GM12878 (cell line): ENCODE data around the gene CCDC169. TPM values are rescaled to one million over a fixed set of nuclear protein-coding genes. Genes with fewer than 3 reads are reported as not detected.
"Not testable (repeated sequence)": the region's sequence is repeated elsewhere in the genome, so short reads cannot be mapped to it uniquely, and the experiment has no call there.

Experiments used
- ATAC-seq: fragments of 200-7000 bp; cut with Tn5 transposase; 3 replicates; pipeline ENCODE4 v1.9.1; 2020; ENCODE audit warnings: mild to moderate bottlenecking, moderate library complexity
- BruUV-seq: library from RNA; stranded (reverse); fragments of 400-500 nt; replicated peaks from 2 replicates; lab custom pipeline; 2021; lab: Mats Ljungman, UMichigan
- CTCF ChIA-PET: fragments of 300-600 bp; sonication (Branson Sonifier 250); formaldehyde crosslinking; extraction: SDS; loops from one replicate; lab custom pipeline; 2021; ENCODE audit warnings: inconsistent platforms; lab: Yijun Ruan, JAX
- POLR2A ChIA-PET: fragments of 350-600 bp; formaldehyde crosslinking; extraction: SDS; loops from one replicate; lab custom pipeline; 2021; ENCODE audit warnings: inconsistent platforms; lab: Charles Lee
- RAD21 ChIA-PET: fragments of 300-600 bp; sonication (Branson Sonifier 250); formaldehyde crosslinking; loops from one replicate; lab custom pipeline; 2023; ENCODE audit warnings: antibody characterized with exemption; ENCODE audit not compliant: unreplicated experiment; lab: Charles Lee
- SMC1A ChIA-PET: fragments of 300-600 bp; sonication (Branson Sonifier 250); formaldehyde crosslinking; loops from one replicate; lab custom pipeline; 2023; ENCODE audit not compliant: unreplicated experiment, uncharacterized antibody; lab: Charles Lee
- DNase-seq: peaks from one replicate; pipeline ENCODE4 v3.0.0-alpha.2; 2011; ENCODE audit warnings: low read depth, low spot score
- FAIRE-seq: peaks from 3 replicates; lab custom pipeline; 2011; peaks lifted over from hg19 to GRCh38; lab: Jason Lieb, UNC
- H2AFZ ChIP-seq: 2 replicates; pipeline ENCODE4 v1.6.0; 2011; ENCODE audit warnings: low read depth, low read length, control low read depth; ENCODE audit not compliant: control insufficient read depth
- H3K27ac ChIP-seq: 2 replicates; pipeline ENCODE4 v1.5.1; 2011; ENCODE audit warnings: control low read depth; ENCODE audit not compliant: control insufficient read depth, insufficient read depth
- H3K27me3 ChIP-seq, 2 experiments: replicated peaks in 1 of 2; 2 replicates each; pipeline versions ENCODE4 v1.6.0 to v1.6.1; 2011; ENCODE audit warnings: low read length in 1 of 2; ENCODE audit not compliant: control insufficient read depth in 2 of 2, insufficient read depth in 2 of 2
- H3K36me3 ChIP-seq, 2 experiments: 2 replicates each; pipeline ENCODE4 v1.5.1; 2011; ENCODE audit warnings: low read length in 1 of 2; ENCODE audit not compliant: control insufficient read depth in 2 of 2, insufficient read depth in 2 of 2
- H3K4me1 ChIP-seq: 2 replicates; pipeline ENCODE4 v1.6.1; 2011; ENCODE audit warnings: mild to moderate bottlenecking, low read length, moderate library complexity, mixed read lengths; ENCODE audit not compliant: control insufficient read depth, insufficient read depth
- H3K4me2 ChIP-seq: 2 replicates; pipeline ENCODE4 v1.6.0; 2011; ENCODE audit warnings: control low read depth; ENCODE audit not compliant: control insufficient read depth, insufficient read depth
- H3K4me3 ChIP-seq: fragments of 200-600 bp; sonication (generic); 2 replicates; pipeline ENCODE4 v1.5.1; 2016
- H3K79me2 ChIP-seq: 2 replicates; pipeline ENCODE4 v1.6.0; 2011; ENCODE audit warnings: low read length; ENCODE audit not compliant: control insufficient read depth, insufficient read depth
- H3K9ac ChIP-seq: 2 replicates; pipeline ENCODE4 v1.8.0; 2011; ENCODE audit warnings: low read length, control low read depth, mixed read lengths; ENCODE audit not compliant: control insufficient read depth, insufficient read depth
- H3K9me3 ChIP-seq: replicated peaks from 3 replicates; pipeline ENCODE4 v1.5.1; 2011; ENCODE audit warnings: mild to moderate bottlenecking, low read length; ENCODE audit not compliant: control insufficient read depth, insufficient read depth
- H4K20me1 ChIP-seq: 2 replicates; pipeline ENCODE4 v1.6.0; 2011; ENCODE audit not compliant: control insufficient read depth, insufficient read depth
- BACH1 ChIP-seq: fragments of 450-650 bp; IDR thresholded peaks from 2 replicates; pipeline ENCODE4 v1.6.1; 2017; ENCODE audit warnings: mild to moderate bottlenecking, borderline replicate concordance
- CBFB ChIP-seq: IDR thresholded peaks from 2 replicates; pipeline ENCODE4 v1.6.1; 2016; ENCODE audit warnings: antibody characterized with exemption, low read depth
- CBX5 ChIP-seq: sonication (generic); IDR thresholded peaks from 2 replicates; pipeline ENCODE4 v1.6.1; 2016; ENCODE audit warnings: low read depth, moderate library complexity, mild to moderate bottlenecking, inconsistent platforms
- STAT3 ChIP-seq: IDR thresholded peaks from 2 replicates; pipeline ENCODE4 v1.6.1; 2011; ENCODE audit warnings: low read depth, low read length, improper control_type of control experiment
- TARDBP ChIP-seq: IDR thresholded peaks from 2 replicates; pipeline ENCODE4 v1.6.1; 2016; ENCODE audit warnings: borderline replicate concordance
- WGBS: methylation state at CpG from one replicate; pipeline ENCODE4 v1.1.6; 2016; ENCODE audit warnings: low lambda C conversion rate; ENCODE audit not compliant: insufficient replicate concordance, insufficient coverage; ENCODE audit errors: missing lambda C conversion rate; 5-methylcytosine and 5-hydroxymethylcytosine counted together
- in situ Hi-C: fragments of 300-500 bp; cut with MboI; formaldehyde crosslinking; loops from 9 replicates; pipeline ENCODE4 v1.14.3; 2018; ENCODE audit warnings: mixed read lengths
- intact Hi-C: fragments of 100-400 bp; cut with micrococcal nuclease; formaldehyde crosslinking; loops from one replicate; pipeline ENCODE4 v1.14.2; 2022; ENCODE audit not compliant: unreplicated experiment
- polyA plus RNA-seq, 11 experiments: library from polyadenylated mRNA; depleted of rRNA in 4 of 11; unstranded in 6 of 11; stranded (reverse) in 5 of 11; fragments of >200 nt; fragmentation: Nextera tagmentation in 4 of 11; fragmentation: Illumina TruSeq in 1 of 11; extraction: Ambion mirVana in 4 of 11; extraction: Trizol in 1 of 11; gene quantifications; 1 replicate in 1 of 11; 2 replicates in 10 of 11; pipeline versions ENCODE4 v1.2.1 to v1.2.3, GENCODE V29; 2011 to 2016; ENCODE audit warnings: inconsistent platforms in 2 of 11, missing spikeins in 2 of 11, low read depth in 1 of 11
- total RNA-seq, 4 experiments: library from RNA; depleted of rRNA in 3 of 4; stranded (reverse); fragments of >200 nt in 3 of 4; fragmentation: Illumina TruSeq in 1 of 4; extraction: Trizol in 1 of 4; gene quantifications; 2 replicates each; pipeline versions ENCODE4 v1.2.1 to v1.2.3, GENCODE V29; 2013 to 2021

CCDC169 gene
- total and polyA plus RNA-seq, 10 of the 15 experiments (the other 5 are each of a cell fraction or from before 2014, with no cell fraction given) = 0.13 to 1.4 (median 0.24) TPM; not detected in 4

GRCh38 chr13:36302289-36302688 is 4.7 kb upstream of the CCDC169 start:
- Histone ChIP-seq H2AFZ (no peak overlapping the region), H4K20me1 (no peaks in the 10 kb centered on the region), H3K9ac (no peak overlapping the region), H3K4me2 (no peak overlapping the region), H3K9me3 (no peaks in the 10 kb centered on the region), H3K27ac (no peak overlapping the region), H3K4me3 (no peak overlapping the region), H3K79me2 (no peaks in the 10 kb centered on the region), H3K27me3 (peaks cover 0 to 8% of the 10 kb centered on the region in 2 experiments; a peak in 2 of 4 replicates), H3K36me3 (no peaks in the 10 kb centered on the region), H3K4me1 (no peaks in the 10 kb centered on the region)
- no TSS peak for BruUV-seq
- intact Hi-C loops (no loop called here), in situ Hi-C loops (no loop called here)
- DNase-seq (no peak), FAIRE-seq (no peak), ATAC-seq (no peak)
- WGBS = 2% methylated on average over 3 of the region's 3 CpGs
- POLR2A ChIA-PET = no interaction called here
- CTCF ChIA-PET = interaction anchor here (0.9 kb wide), 1 partner anchor 18 kb away, joined by 4 read pairs; no protein-coding TSS in a partner anchor
- TF ChIP-seq TARDBP (no peak), CBX5 (no peak), CBFB (no peak), BACH1 (no peak), STAT3 (no peak)
- RAD21 ChIA-PET = interaction anchor here (3.0 kb wide), 1 partner anchor 19 kb away, joined by 12 read pairs; no protein-coding TSS in a partner anchor
- SMC1A ChIA-PET = interaction anchor here (1.1 to 1.2 kb wide), 2 partner anchors 19 to 44 kb away, joined by 3 read pairs; no protein-coding TSS in a partner anchor

- in situ Hi-C loops = not testable (repeated sequence)
Observed at GRCh38 chr13:36299469-36299868, 1.9 kb upstream of the CCDC169 start.

More at GRCh38 chr13:36299469-36299868, 1.9 kb upstream of the CCDC169 start:
- SMC1A ChIA-PET = interaction anchor here (1.3 to 1.5 kb wide), 2 partner anchors 8 to 12 kb away, joined by 3 to 5 read pairs; no protein-coding TSS in a partner anchor
- WGBS = 0% methylated on average over 3 of the region's 3 CpGs
- H4K20me1 ChIP-seq, FAIRE-seq, H3K27ac ChIP-seq, H3K4me3 ChIP-seq, H3K4me1 ChIP-seq, ATAC-seq, POLR2A ChIA-PET, H3K36me3 ChIP-seq, H3K9ac ChIP-seq, CTCF ChIA-PET, BruUV-seq, DNase-seq, H3K79me2 ChIP-seq, RAD21 ChIA-PET, H3K27me3 ChIP-seq, H3K4me2 ChIP-seq, intact Hi-C loops, H3K9me3 ChIP-seq, H2AFZ ChIP-seq: not testable (repeated sequence)
